ELF-1 (cell line): ENCODE measurements around the gene LOXL4.

Experiments used
- DNase-seq: peaks from one replicate; pipeline ENCODE4 v3.0.0-alpha.2; 2016; ENCODE audit warnings: low read depth, low spot score

The LOXL4 gene

GRCh38 chr10:98267894-98268693 lies at the start of gene LOXL4:
Gene LOXL4, minus strand, starts transcription at chr10:98268194. Its CDS starts 5,175 bp downstream, at chr10:98263019.
- no peak for DNase-seq

- no peak for DNase-seq
These were observed 48.7 kb upstream of the LOXL4 start for GRCh38 chr10:98316661-98317060.

- DNase-seq = no peak
These were observed 48.2 kb upstream of the LOXL4 start for GRCh38 chr10:98316170-98316569.

- no peak for DNase-seq
These were observed 46.7 kb upstream of the LOXL4 start for GRCh38 chr10:98314532-98315284.

- DNase-seq = no peak
These were observed 45.6 kb upstream of the LOXL4 start for GRCh38 chr10:98313598-98313997.

- DNase-seq = no peak
These were observed 44.8 kb upstream of the LOXL4 start for GRCh38 chr10:98312822-98313221.

- no peak for DNase-seq
These were observed 44.4 kb upstream of the LOXL4 start for GRCh38 chr10:98312349-98312748.

GRCh38 chr10:98310701-98311100 lies 42.7 kb upstream of the LOXL4 start:
- no peak for DNase-seq

- peak; percentile 94 for DNase-seq
These were observed 41.7 kb upstream of the LOXL4 start for GRCh38 chr10:98309366-98310355.

GRCh38 chr10:98308669-98309365 lies 40.8 kb upstream of the LOXL4 start:
- DNase-seq = peak; percentile 43

GRCh38 chr10:98307916-98308541 lies 40.0 kb upstream of the LOXL4 start:
- DNase-seq = no peak

- no peak for DNase-seq
These were observed 38.5 kb upstream of the LOXL4 start for GRCh38 chr10:98306501-98306900.

GRCh38 chr10:98303569-98303968 lies 35.6 kb upstream of the LOXL4 start:
- no peak for DNase-seq

GRCh38 chr10:98302741-98303365 lies 34.9 kb upstream of the LOXL4 start:
- no peak for DNase-seq

GRCh38 chr10:98301664-98302319 lies 33.8 kb upstream of the LOXL4 start:
- DNase-seq = no peak

GRCh38 chr10:98300526-98301229 lies 32.7 kb upstream of the LOXL4 start:
- no peak for DNase-seq

- DNase-seq = peak; percentile 48
These were observed 31.3 kb upstream of the LOXL4 start for GRCh38 chr10:98299341-98299740.

- DNase-seq = peak; percentile 41
These were observed 28.5 kb upstream of the LOXL4 start for GRCh38 chr10:98296524-98296923.

- DNase-seq = peak; percentile 53
These were observed 27.9 kb upstream of the LOXL4 start for GRCh38 chr10:98295907-98296306.
